H1 (cell line): ENCODE results near the gene MS4A3. TPM values are rescaled to one million over a fixed set of nuclear protein-coding genes. Genes with fewer than 3 reads are reported as not detected.

ENCODE experiments used
- CTCF ChIA-PET: fragments of 300-600 bp; sonication (Branson Sonifier 250); formaldehyde crosslinking; loops from one replicate; lab custom pipeline; 2021; ENCODE audit not compliant: partially characterized antibody; lab: Charles Lee
- POLR2A ChIA-PET: fragments of 300-600 bp; sonication (Branson Sonifier 250); formaldehyde crosslinking; loops from one replicate; lab custom pipeline; 2021; ENCODE audit warnings: inconsistent platforms; ENCODE audit not compliant: partially characterized antibody; lab: Charles Lee
- DNase-seq, 2 experiments: peaks; one replicate each; pipeline versions ENCODE4 v3.0.0 to v3.0.0-alpha.2; 2010 to 2022; ENCODE audit warnings: low spot score in 2 of 2, low read depth in 1 of 2, mixed read lengths in 1 of 2
- FAIRE-seq: peaks from 2 replicates; lab custom pipeline; 2011; peaks lifted over from hg19 to GRCh38; lab: Jason Lieb, UNC
- H2AFZ ChIP-seq: 2 replicates; pipeline ENCODE4 v1.8.1; 2012; ENCODE audit warnings: low read length, inconsistent platforms
- H2AK5ac ChIP-seq: 2 replicates; pipeline ENCODE4 v1.6.1; 2013; ENCODE audit warnings: low read depth, low read length
- H2BK120ac ChIP-seq: replicated peaks from 2 replicates; pipeline ENCODE3; 2013; ENCODE audit warnings: low read depth, low read length, inconsistent platforms
- H2BK12ac ChIP-seq: 2 replicates; pipeline ENCODE4 v1.6.1; 2013; ENCODE audit warnings: low read depth, low read length
- H2BK15ac ChIP-seq: 2 replicates; pipeline ENCODE4 v1.6.1; 2013; ENCODE audit warnings: low read length
- H2BK20ac ChIP-seq: 2 replicates; pipeline ENCODE4 v1.6.1; 2013; ENCODE audit warnings: low read length
- H2BK5ac ChIP-seq: 2 replicates; pipeline ENCODE4 v1.6.1; 2013; ENCODE audit warnings: low read depth, low read length
- H3K14ac ChIP-seq: 2 replicates; pipeline ENCODE4 v1.6.1; 2013; ENCODE audit warnings: inconsistent platforms; ENCODE audit not compliant: insufficient read length
- H3K18ac ChIP-seq: 2 replicates; pipeline ENCODE4 v1.6.1; 2013; ENCODE audit warnings: low read length; ENCODE audit errors: extremely low read depth
- H3K23ac ChIP-seq: 2 replicates; pipeline ENCODE4 v1.6.1; 2013; ENCODE audit warnings: inconsistent platforms; ENCODE audit not compliant: insufficient read length
- H3K23me2 ChIP-seq: 2 replicates; pipeline ENCODE4 v1.6.1; 2013; ENCODE audit warnings: low read depth, low read length
- H3K27ac ChIP-seq: 2 replicates; pipeline ENCODE4 v1.6.1; 2011; ENCODE audit warnings: low read depth, low read length, inconsistent platforms
- H3K27me3 ChIP-seq, 4 experiments: replicated peaks in 1 of 4; 1 replicate in 1 of 4; 2 replicates in 3 of 4; pipeline versions ENCODE4 v1.6.1 to v1.8.1; 2011 to 2013; ENCODE audit warnings: low read length in 3 of 4, mild to moderate bottlenecking in 3 of 4, inconsistent platforms in 2 of 4, mixed read lengths in 2 of 4, moderate library complexity in 1 of 4; ENCODE audit not compliant: control insufficient read depth in 3 of 4, insufficient read depth in 3 of 4; ENCODE audit errors: extremely low read depth in 1 of 4
- H3K36me3 ChIP-seq, 4 experiments: 2 replicates each; pipeline versions ENCODE4 v1.6.1 to v1.8.1; 2011 to 2013; ENCODE audit warnings: mild to moderate bottlenecking in 4 of 4, low read length in 3 of 4, moderate library complexity in 2 of 4, control low read depth in 1 of 4, inconsistent platforms in 1 of 4; ENCODE audit not compliant: insufficient read depth in 4 of 4, control insufficient read depth in 2 of 4
- H3K4ac ChIP-seq: replicated peaks from 2 replicates; pipeline ENCODE3; 2013; ENCODE audit warnings: low read length, low read depth, mixed read lengths, inconsistent platforms; ENCODE audit not compliant: insufficient read length
- H3K4me1 ChIP-seq, 4 experiments: replicated peaks in 1 of 4; 1 replicate in 1 of 4; 2 replicates in 3 of 4; pipeline versions ENCODE4 v1.6.1 to v1.8.1; 2011 to 2013; ENCODE audit warnings: low read length in 3 of 4, inconsistent platforms in 2 of 4, mixed read lengths in 1 of 4; ENCODE audit not compliant: insufficient read depth in 4 of 4, control insufficient read depth in 3 of 4
- H3K4me2 ChIP-seq, 2 experiments: 2 replicates each; pipeline versions ENCODE4 v1.6.1 to v1.8.1; 2011 to 2013; ENCODE audit warnings: low read depth in 2 of 2, low read length in 2 of 2, control low read depth in 1 of 2, inconsistent platforms in 1 of 2, mild to moderate bottlenecking in 1 of 2; ENCODE audit not compliant: insufficient read depth in 1 of 2
- H3K4me3 ChIP-seq, 4 experiments: fragments of 200-600, 300-600 bp in 1 of 4; sonication (generic), shearing (Covaris generic), sonication (Bioruptor Twin) in 1 of 4; 2 replicates each; pipeline versions ENCODE4 v1.5.1 to v1.8.1; 2011 to 2016; ENCODE audit warnings: low read length in 4 of 4, low read depth in 3 of 4, control low read depth in 2 of 4, inconsistent platforms in 2 of 4, mild to moderate bottlenecking in 2 of 4, mixed read lengths in 1 of 4, moderate library complexity in 1 of 4; ENCODE audit not compliant: insufficient read depth in 2 of 4; ENCODE audit errors: extremely low read depth in 1 of 4
- H3K56ac ChIP-seq: replicated peaks from 2 replicates; pipeline ENCODE3; 2013; ENCODE audit warnings: low read depth, mild to moderate bottlenecking, mixed read lengths, low read length, inconsistent platforms; ENCODE audit not compliant: insufficient read length
- H3K79me1 ChIP-seq: 2 replicates; pipeline ENCODE4 v1.6.1; 2013; ENCODE audit warnings: low read depth, low read length, control low read depth
- H3K79me2 ChIP-seq, 2 experiments: 2 replicates each; pipeline versions ENCODE4 v1.6.1 to v1.8.1; 2012 to 2013; ENCODE audit warnings: low read length in 2 of 2, mild to moderate bottlenecking in 2 of 2, inconsistent platforms in 1 of 2; ENCODE audit not compliant: insufficient read depth in 2 of 2, control insufficient read depth in 1 of 2
- H3K9ac ChIP-seq, 4 experiments: replicated peaks in 1 of 4; 1 replicate in 1 of 4; 2 replicates in 3 of 4; pipeline versions ENCODE4 v1.6.1 to v1.8.1; 2011 to 2013; ENCODE audit warnings: low read depth in 3 of 4, low read length in 3 of 4, control low read depth in 2 of 4, mild to moderate bottlenecking in 2 of 4, moderate library complexity in 2 of 4, inconsistent platforms in 1 of 4; ENCODE audit errors: extremely low read depth in 1 of 4
- H3K9me3 ChIP-seq, 2 experiments: 2 replicates each; pipeline versions ENCODE4 v1.6.1 to v1.8.1; 2012 to 2013; ENCODE audit warnings: mild to moderate bottlenecking in 2 of 2, moderate library complexity in 2 of 2, control low read depth in 1 of 2, inconsistent platforms in 1 of 2, low read depth in 1 of 2, low read length in 1 of 2, mixed read lengths in 1 of 2; ENCODE audit not compliant: insufficient read depth in 2 of 2
- H4K20me1 ChIP-seq, 2 experiments: replicated peaks in 1 of 2; 2 replicates each; pipeline versions ENCODE3 to v1.8.1; 2011 to 2013; ENCODE audit warnings: inconsistent platforms in 2 of 2, low read length in 2 of 2, mild to moderate bottlenecking in 1 of 2; ENCODE audit not compliant: insufficient read depth in 2 of 2, control insufficient read depth in 1 of 2
- H4K5ac ChIP-seq: 2 replicates; pipeline ENCODE4 v1.6.1; 2013; ENCODE audit warnings: low read length, low read depth, mixed read lengths, inconsistent platforms; ENCODE audit not compliant: insufficient read length
- H4K8ac ChIP-seq: 2 replicates; pipeline ENCODE4 v1.8.0; 2013; ENCODE audit warnings: mild to moderate bottlenecking, moderate library complexity, low read length, inconsistent platforms; ENCODE audit not compliant: insufficient read depth; ENCODE audit errors: extremely low read depth
- H4K91ac ChIP-seq: replicated peaks from 2 replicates; pipeline ENCODE3; 2013; ENCODE audit warnings: low read length, mixed read lengths, inconsistent platforms; ENCODE audit not compliant: insufficient read length
- CEBPB ChIP-seq: IDR thresholded peaks from 2 replicates; pipeline ENCODE4 v1.6.1; 2012; ENCODE audit warnings: low read depth, low read length
- CHD1 ChIP-seq: IDR thresholded peaks from 2 replicates; pipeline ENCODE4 v1.6.1; 2012; ENCODE audit warnings: low read depth, low read length, improper control_type of control experiment
- E2F6 ChIP-seq: IDR thresholded peaks from 2 replicates; pipeline ENCODE4 v1.6.1; 2012; ENCODE audit warnings: inconsistent platforms
- GTF2F1 ChIP-seq: IDR thresholded peaks from 2 replicates; pipeline ENCODE4 v1.6.1; 2012; ENCODE audit warnings: low read depth, low read length, improper control_type of control experiment, borderline replicate concordance
- HDAC2 ChIP-seq, 2 experiments: fragments of 300-600 bp in 1 of 2; sonication (generic) in 1 of 2; IDR thresholded peaks; 2 replicates each; pipeline ENCODE4 v1.6.1; 2011 to 2012; ENCODE audit warnings: low read depth in 2 of 2, low read length in 2 of 2, mild to moderate bottlenecking in 2 of 2, moderate library complexity in 2 of 2, borderline replicate concordance in 1 of 2, inconsistent platforms in 1 of 2
- HDAC6 ChIP-seq: IDR thresholded peaks from one replicate; pipeline ENCODE4 v1.7.1; 2012; ENCODE audit warnings: low read depth, mild to moderate bottlenecking, inconsistent platforms, low read length, moderate library complexity
- SP2 ChIP-seq: IDR thresholded peaks from 2 replicates; pipeline ENCODE4 v1.6.1; 2012; ENCODE audit warnings: mild to moderate bottlenecking, low read length, inconsistent platforms
- TAF7 ChIP-seq: optimal IDR thresholded peaks from 2 replicates; pipeline ENCODE3; 2011; ENCODE audit warnings: low read depth, mild to moderate bottlenecking, inconsistent platforms, low read length, moderate library complexity, borderline replicate concordance
- WGBS, 2 experiments: shearing (Covaris generic) in 1 of 2; methylation state at CpG; one replicate each; pipeline versions ENCODE4 v1.1.6 to v1.1.7; 2013 to 2015; ENCODE audit warnings: low lambda C conversion rate in 2 of 2, mixed read lengths in 2 of 2, inconsistent platforms in 1 of 2, low coverage in 1 of 2, missing lambda C conversion rate in 1 of 2; ENCODE audit not compliant: insufficient replicate concordance in 2 of 2, insufficient coverage in 1 of 2, insufficient read length in 1 of 2; ENCODE audit errors: extremely low coverage in 1 of 2, missing lambda C conversion rate in 1 of 2; 5-methylcytosine and 5-hydroxymethylcytosine counted together
- polyA plus RNA-seq, 7 experiments: library from polyadenylated mRNA; depleted of rRNA in 3 of 7; stranded (reverse) in 5 of 7; unstranded in 2 of 7; fragments of >200 nt in 5 of 7; fragments of 200-250 nt in 2 of 7; gene quantifications; 1 replicate in 5 of 7; 2 replicates in 1 of 7; 4 replicates in 1 of 7; pipeline versions ENCODE4 v1.2.1 to v1.2.3, GENCODE V29; 2011 to 2013; ENCODE audit warnings: missing spikeins in 2 of 7, mixed read lengths in 2 of 7
- total RNA-seq: library from RNA; stranded (reverse); fragmentation: NEBNext Ultra II Directional; extraction: Animal tissue kit (Norgen Biotek cat#: 25700); gene quantifications from 2 replicates; pipeline ENCODE4 v1.2.1, GENCODE V29; 2021

MS4A3 gene
- total and polyA plus RNA-seq, 2 of the 8 experiments (the other 6 are each of a cell fraction or from before 2014, with no cell fraction given): not detected

- H4K91ac ChIP-seq: no peak overlapping the region
- no peak overlapping the region for H2BK20ac ChIP-seq
- no peak overlapping the region for H3K4me3 ChIP-seq
- ChIA-PET POLR2A (no interaction called here), CTCF (no interaction called here)
- H3K79me1 ChIP-seq: no peaks in the 10 kb centered on the region
- no peak overlapping the region for H3K56ac ChIP-seq
- no peak overlapping the region for H2BK120ac ChIP-seq
- H2AFZ ChIP-seq: no peak overlapping the region
- H3K79me2 ChIP-seq: no peaks in the 10 kb centered on the region
- FAIRE-seq: no peak
- H3K14ac ChIP-seq: no peak overlapping the region
- H2BK12ac ChIP-seq: no peak overlapping the region
- H3K27ac ChIP-seq: no peak overlapping the region
- no peak overlapping the region for H3K9ac ChIP-seq
- no peaks in the 10 kb centered on the region for H3K27me3 ChIP-seq
- TF ChIP-seq HDAC2 (IDR thresholded peaks at IDR 0.05; ENCODE audit: borderline replicate concordance in 1 of 2, low read depth in 2 of 2, low read length in 2 of 2) (no peak), E2F6 (no peak), GTF2F1 (no peak), SP2 (no peak), TAF7 (no peak), CHD1 (no peak), HDAC6 (no peak), CEBPB (no peak)
- H2BK15ac ChIP-seq: no peak overlapping the region
- no peaks in the 10 kb centered on the region for H3K36me3 ChIP-seq
- WGBS, 2 experiments: 87% methylated on average over 4 of the region's 4 CpGs; no CpG with 5 or more reads in 1 of the 2 experiments
- no peak overlapping the region for H3K4ac ChIP-seq
- H3K4me2 ChIP-seq: no peak overlapping the region
- H3K23me2 ChIP-seq: no peaks in the 10 kb centered on the region
- H3K9me3 ChIP-seq: no peaks in the 10 kb centered on the region
- H4K5ac ChIP-seq: no peak overlapping the region
- DNase-seq: no peak
- H3K4me1 ChIP-seq: peaks cover 0 to 6% (median 2%) of the 10 kb centered on the region in 4 experiments; a peak in 2 of 7 replicates
- H2BK5ac ChIP-seq: no peak overlapping the region
- H3K23ac ChIP-seq: no peak overlapping the region
- no peak overlapping the region for H3K18ac ChIP-seq
- no peaks in the 10 kb centered on the region for H4K20me1 ChIP-seq
- no peak overlapping the region for H4K8ac ChIP-seq
- H2AK5ac ChIP-seq: no peak overlapping the region
Measured at GRCh38 chr11:60059521-60060240, 3.2 kb downstream of the MS4A3 start.
